Thyroid gland (tissue), 4 donors: ENCODE data around the gene RPTOR. TPM values are rescaled to one million over a fixed set of nuclear protein-coding genes. Genes with fewer than 3 reads are reported as not detected.
"Not testable (repeated sequence)": the region's sequence is repeated elsewhere in the genome, so short reads cannot be mapped to it uniquely, and the experiment has no call there.

Experiments used
- DNase-seq, 2 donors: peaks; one replicate each; pipeline ENCODE4 v3.0.0-alpha.2; 2019
- H3K27ac ChIP-seq, 3 donors: fragments of 200-600 bp; sonication (generic); 1 replicate in 2 of 3; 2 replicates in 1 of 3; pipeline ENCODE4 v1.5.1; 2016 to 2019; ENCODE audit warnings: mild to moderate bottlenecking in 1 of 3, moderate library complexity in 1 of 3
- H3K27me3 ChIP-seq: fragments of 200-600 bp; sonication (generic); one replicate; pipeline ENCODE4 v1.5.1; 2019
- H3K36me3 ChIP-seq, 2 donors: fragments of 200-600 bp; sonication (generic); one replicate each; pipeline ENCODE4 v1.5.1; 2016 to 2019
- H3K4me1 ChIP-seq, 2 donors: fragments of 200-600 bp; sonication (generic); one replicate each; pipeline ENCODE4 v1.5.1; 2017 to 2019
- H3K4me3 ChIP-seq, 3 donors: fragments of 200-600 bp; sonication (generic); replicated peaks in 1 of 3; 1 replicate in 2 of 3; 2 replicates in 1 of 3; pipeline ENCODE4 v1.5.1; 2016; ENCODE audit warnings: mild to moderate bottlenecking in 1 of 3
- H3K9me3 ChIP-seq: fragments of 200-600 bp; sonication (generic); one replicate; pipeline ENCODE4 v1.5.1; 2017
- CTCF ChIP-seq, 6 experiments: fragments of 200-600 bp in 3 of 6; fragments of 450-650 bp in 3 of 6; sonication (generic) in 3 of 6; IDR thresholded peaks; one replicate each; pipeline ENCODE4 v1.5.1; 2016 to 2019; ENCODE audit warnings: antibody characterized with exemption in 6 of 6, mild to moderate bottlenecking in 2 of 6, inconsistent platforms in 1 of 6, moderate library complexity in 1 of 6
- POLR2A ChIP-seq, 2 donors: fragments of 450-650 bp; IDR thresholded peaks; one replicate each; pipeline ENCODE4 v1.6.1; 2017; ENCODE audit warnings: antibody characterized with exemption in 2 of 2, mild to moderate bottlenecking in 2 of 2, moderate library complexity in 1 of 2
- WGBS, 2 donors: methylation state at CpG; one replicate each; pipeline ENCODE4 v1.1.5; 2017; 5-methylcytosine and 5-hydroxymethylcytosine counted together
- intact Hi-C: fragments of 100-400 bp; cut with DNase I; formaldehyde crosslinking; loops from one replicate; pipeline ENCODE4 v1.15.1; 2023
- total RNA-seq, 4 donors: library from RNA; depleted of rRNA; stranded (reverse); fragments of >200 nt; gene quantifications; one replicate each; pipeline ENCODE4 v1.2.3, GENCODE V29; 2016

RPTOR gene
- total RNA-seq, 4 donors from 2014 or later = 24.2 to 58.1 (median 34.5) TPM

- H3K9me3 ChIP-seq = no peaks in the 10 kb centered on the region
- no peak for DNase-seq
- peaks cover 3 to 25% of the 10 kb centered on the region in 2 donors for H3K4me1 ChIP-seq
- 96 to 97% methylated on average over 16 of the region's 16 CpGs for WGBS, 2 donors
- H3K36me3 ChIP-seq = no peaks in the 10 kb centered on the region
- no peak overlapping the region for H3K4me3 ChIP-seq
- H3K27ac ChIP-seq = no peak overlapping the region
- intact Hi-C loops = no loop called here
- no peak for TF ChIP-seq CTCF (IDR thresholded peaks at IDR 0.05)
- no peak for TF ChIP-seq POLR2A (IDR thresholded peaks at IDR 0.05)
- H3K27me3 ChIP-seq = no peaks in the 10 kb centered on the region
Measured at GRCh38 chr17:80794281-80795089, 249.8 kb downstream of the RPTOR start.

GRCh38 chr17:80795090-80795580 lies 250.5 kb downstream of the RPTOR start:
- Histone ChIP-seq H3K27me3 (no peaks in the 10 kb centered on the region), H3K4me3 (no peak overlapping the region), H3K36me3 (no peaks in the 10 kb centered on the region), H3K4me1 (peaks cover 0 to 21% of the 10 kb centered on the region in 2 donors), H3K27ac (no peak overlapping the region), H3K9me3 (no peaks in the 10 kb centered on the region)
- no peak for TF ChIP-seq CTCF (IDR thresholded peaks at IDR 0.05)
- no peak for TF ChIP-seq POLR2A (IDR thresholded peaks at IDR 0.05)
- DNase-seq = no peak
- intact Hi-C loops = no loop called here
- 88 to 92% methylated on average over 12 of the region's 12 CpGs for WGBS, 2 donors

- intact Hi-C loops = no loop called here
- DNase-seq = peak; percentile 27 to 37
- TF ChIP-seq CTCF (IDR thresholded peaks at IDR 0.05) = no peak
- TF ChIP-seq POLR2A (IDR thresholded peaks at IDR 0.05) = no peak
- no peaks in the 10 kb centered on the region for H3K27me3 ChIP-seq
- H3K4me3 ChIP-seq = no peak overlapping the region
- WGBS, 2 donors = 36 to 48% methylated on average over 10 to 13 of the region's 14 CpGs
- H3K4me1 ChIP-seq = peaks cover 0 to 15% of the 10 kb centered on the region in 2 donors
- H3K9me3 ChIP-seq = no peaks in the 10 kb centered on the region
- H3K27ac ChIP-seq = no peak overlapping the region
- H3K36me3 ChIP-seq = no peaks in the 10 kb centered on the region
Measured at GRCh38 chr17:80795754-80796153, 251.1 kb downstream of the RPTOR start.

- no peaks in the 10 kb centered on the region for H3K9me3 ChIP-seq
- no peaks in the 10 kb centered on the region for H3K36me3 ChIP-seq
- no peak for DNase-seq
- no peak for TF ChIP-seq CTCF (IDR thresholded peaks at IDR 0.05)
- no peak for TF ChIP-seq POLR2A (IDR thresholded peaks at IDR 0.05)
- intact Hi-C loops = no loop called here
- 93 to 95% methylated on average over 9 of the region's 9 CpGs for WGBS, 2 donors
- no peak overlapping the region for H3K27ac ChIP-seq
- H3K4me1 ChIP-seq = peaks cover 0 to 11% of the 10 kb centered on the region in 2 donors
- no peak overlapping the region for H3K4me3 ChIP-seq
- no peaks in the 10 kb centered on the region for H3K27me3 ChIP-seq
Measured at GRCh38 chr17:80796430-80796861, 251.8 kb downstream of the RPTOR start.

GRCh38 chr17:80797222-80797621 lies 252.6 kb downstream of the RPTOR start:
- 97 to 99% methylated on average over 5 of the region's 5 CpGs for WGBS, 2 donors
- H3K36me3 ChIP-seq, intact Hi-C loops, H3K9me3 ChIP-seq, H3K4me1 ChIP-seq, H3K4me3 ChIP-seq, DNase-seq, H3K27me3 ChIP-seq, H3K27ac ChIP-seq: not testable (repeated sequence)
